Measurements from ENCODE around the gene CNST. TPM values are rescaled to one million over a fixed set of nuclear protein-coding genes. Genes with fewer than 3 reads are reported as not detected.
"Not testable (repeated sequence)": the region's sequence is repeated elsewhere in the genome, so short reads cannot be mapped to it uniquely, and the experiment has no call there.

CNST gene
- total RNA-seq, 2 donors from 2014 or later = 17.0 to 18.3 TPM

GRCh38 chr1:246608616-246609376 is 42.5 kb downstream of the CNST start:
- ATAC-seq = peak; percentile 91 to 97
- intact Hi-C loops (cut with DNase I) = no loop called here
- DNase-seq = peak; percentile 73

GRCh38 chr1:246609632-246610031 is 43.4 kb downstream of the CNST start:
- no peak for DNase-seq
- intact Hi-C loops (cut with DNase I) = no loop called here
- ATAC-seq = no peak

DNA sequence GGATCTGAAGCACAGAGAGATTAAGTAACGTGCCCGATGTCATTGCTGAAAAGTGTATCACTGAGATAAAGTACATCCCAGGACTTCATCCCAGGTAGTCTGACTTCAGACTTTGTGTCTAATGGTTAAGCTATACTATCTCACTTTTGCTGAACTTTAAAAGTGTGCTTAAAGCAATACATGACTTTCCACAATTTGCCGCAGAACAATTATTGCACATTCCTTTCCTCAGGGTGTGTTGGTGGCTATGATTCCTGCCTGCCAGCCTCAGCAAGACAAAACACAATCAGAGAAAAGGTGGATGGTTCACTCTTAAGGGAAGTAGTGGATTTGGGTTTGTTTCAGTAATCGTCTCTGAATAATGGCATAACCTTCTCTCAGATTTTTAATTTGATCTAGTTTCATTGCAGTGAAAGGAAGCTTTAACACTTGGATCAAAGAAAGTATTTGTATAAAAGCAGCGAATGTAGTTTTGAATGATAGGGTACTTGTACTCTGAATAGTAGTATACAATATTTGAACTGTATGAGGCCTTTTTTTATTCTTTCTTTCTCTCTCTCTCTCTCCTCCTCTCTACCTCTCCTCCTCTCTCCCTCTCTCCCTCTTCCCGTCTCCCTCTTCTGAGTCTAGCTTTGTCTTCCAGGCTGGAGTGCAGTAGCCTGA is 47.0 kb downstream of the CNST start:
- intact Hi-C loops (cut with DNase I) = no loop called here
- no peak for ATAC-seq

DNA sequence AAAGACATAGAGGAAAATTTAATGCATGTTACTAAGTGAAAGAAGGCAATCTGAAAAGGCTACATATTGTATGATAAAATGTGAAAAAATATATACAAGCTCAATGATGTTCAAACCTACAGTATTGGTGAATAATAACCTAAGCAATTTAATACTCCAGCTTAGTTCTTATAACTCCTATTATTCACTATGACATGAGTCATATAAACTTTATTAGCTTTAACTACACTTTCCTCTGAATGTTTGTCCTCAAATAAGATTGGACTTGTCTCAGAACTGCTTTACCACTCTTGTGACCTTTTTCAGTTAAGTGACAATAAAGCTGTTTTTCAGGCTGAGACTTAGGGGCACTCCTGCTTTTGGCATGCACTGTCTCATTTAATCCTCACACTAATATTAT is 50.9 kb downstream of the CNST start:
- DNase-seq (no peak), ATAC-seq (no peak)
- intact Hi-C loops (cut with DNase I) = no loop called here

More for the DNA sequence above, 47.0 kb downstream of the CNST start:
- no peak for DNase-seq

- DNase-seq (no peak), ATAC-seq (no peak)
- intact Hi-C loops (cut with DNase I) = no loop called here
These were observed 51.5 kb downstream of the CNST start for GRCh38 chr1:246617768-246618167.

DNA sequence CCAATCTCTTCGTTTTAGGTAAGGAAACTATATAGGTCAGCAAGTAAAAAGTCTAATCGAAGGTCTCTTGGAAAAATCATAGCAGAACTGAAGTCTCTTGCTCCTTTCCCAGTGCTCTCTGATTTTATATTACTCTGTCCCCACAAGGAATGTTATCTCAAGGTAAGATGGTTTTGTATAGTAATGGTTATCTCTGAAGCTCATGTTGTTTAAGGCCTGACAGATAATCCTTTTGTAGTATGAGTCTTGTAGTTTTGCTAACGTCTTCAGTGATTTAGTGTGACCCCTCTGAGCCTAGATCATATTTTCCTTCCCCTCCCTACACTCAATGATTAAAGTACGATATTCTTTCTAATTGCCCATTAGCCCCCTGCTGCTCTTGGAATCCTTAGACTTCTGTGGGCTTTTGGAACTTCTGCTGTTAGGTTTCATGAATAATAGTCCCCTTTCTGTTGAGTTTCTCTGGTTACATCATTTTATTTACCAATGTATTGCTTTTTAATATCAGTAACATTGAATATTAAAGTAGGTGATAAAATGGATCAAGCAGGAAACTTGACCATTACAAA is 52.1 kb downstream of the CNST start:
- intact Hi-C loops (cut with DNase I) = no loop called here

DNA sequence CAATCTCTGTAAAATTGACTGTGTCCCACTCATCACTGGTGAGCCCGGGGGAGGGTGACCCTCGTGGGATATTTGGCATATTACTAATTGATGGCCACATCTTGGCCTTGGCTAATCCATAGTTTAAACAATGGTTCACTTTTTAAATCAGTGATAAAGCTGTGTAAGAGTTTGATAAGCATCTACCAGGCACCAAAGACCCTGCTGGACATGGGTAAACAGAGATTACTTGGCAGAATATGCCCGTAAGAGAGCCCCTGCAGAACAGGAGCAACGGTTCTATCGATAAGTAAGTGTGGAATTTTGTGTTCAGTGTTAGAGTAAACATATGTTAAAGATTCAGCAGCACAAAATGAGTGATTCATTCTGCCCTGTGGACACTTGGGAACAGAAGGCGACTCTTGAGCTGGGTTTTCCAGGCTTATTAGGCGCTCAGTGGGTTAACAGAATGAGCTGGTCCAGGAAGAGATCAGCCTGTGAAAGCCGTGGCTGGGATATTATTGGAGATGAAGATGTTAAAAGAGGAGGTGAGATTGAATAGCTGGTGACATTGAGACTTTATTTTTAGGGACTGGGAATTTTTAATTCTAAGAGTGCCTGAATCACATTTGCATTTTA is 55.9 kb downstream of the CNST start:
- intact Hi-C loops (cut with DNase I) = no loop called here
- ATAC-seq = no peak
- no peak for DNase-seq

More for the DNA sequence above, 52.1 kb downstream of the CNST start:
- DNase-seq (no peak), ATAC-seq (no peak)

DNA sequence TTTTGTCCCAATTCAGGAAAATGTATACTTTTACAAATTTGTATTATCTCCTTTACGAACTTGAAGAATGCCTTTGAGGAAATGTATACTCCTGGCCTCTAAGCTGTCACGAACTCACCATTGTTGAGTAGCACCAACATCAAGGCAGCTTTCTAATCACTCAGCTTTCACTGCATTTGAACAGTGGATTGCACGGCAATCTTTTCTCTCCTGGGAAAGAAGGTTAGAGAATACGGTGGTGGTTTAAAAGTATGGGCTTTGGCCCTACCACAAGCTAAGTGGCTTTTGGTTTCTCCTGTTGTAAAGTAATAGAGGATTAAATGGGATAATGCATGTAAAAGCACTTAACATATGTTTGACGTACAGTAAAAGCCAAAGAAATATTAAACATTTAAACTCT is 57.8 kb downstream of the CNST start:
- ATAC-seq = no peak
- DNase-seq = no peak
- intact Hi-C loops (cut with DNase I) = no loop called here

- DNase-seq (no peak), ATAC-seq (peak in 1 of 2 donors; percentile 63)
- intact Hi-C loops (cut with DNase I) = no loop called here
These were observed 62.8 kb downstream of the CNST start for GRCh38 chr1:246629030-246629429.

- intact Hi-C loops (cut with DNase I) = no loop called here
- no peak for ATAC-seq
- DNase-seq = no peak
These were observed 63.7 kb downstream of the CNST start for GRCh38 chr1:246629976-246630375.

GRCh38 chr1:246631426-246631825 is 65.2 kb downstream of the CNST start:
- ATAC-seq = peak in 1 of 2 donors; percentile 34
- intact Hi-C loops (cut with DNase I) = no loop called here

DNA sequence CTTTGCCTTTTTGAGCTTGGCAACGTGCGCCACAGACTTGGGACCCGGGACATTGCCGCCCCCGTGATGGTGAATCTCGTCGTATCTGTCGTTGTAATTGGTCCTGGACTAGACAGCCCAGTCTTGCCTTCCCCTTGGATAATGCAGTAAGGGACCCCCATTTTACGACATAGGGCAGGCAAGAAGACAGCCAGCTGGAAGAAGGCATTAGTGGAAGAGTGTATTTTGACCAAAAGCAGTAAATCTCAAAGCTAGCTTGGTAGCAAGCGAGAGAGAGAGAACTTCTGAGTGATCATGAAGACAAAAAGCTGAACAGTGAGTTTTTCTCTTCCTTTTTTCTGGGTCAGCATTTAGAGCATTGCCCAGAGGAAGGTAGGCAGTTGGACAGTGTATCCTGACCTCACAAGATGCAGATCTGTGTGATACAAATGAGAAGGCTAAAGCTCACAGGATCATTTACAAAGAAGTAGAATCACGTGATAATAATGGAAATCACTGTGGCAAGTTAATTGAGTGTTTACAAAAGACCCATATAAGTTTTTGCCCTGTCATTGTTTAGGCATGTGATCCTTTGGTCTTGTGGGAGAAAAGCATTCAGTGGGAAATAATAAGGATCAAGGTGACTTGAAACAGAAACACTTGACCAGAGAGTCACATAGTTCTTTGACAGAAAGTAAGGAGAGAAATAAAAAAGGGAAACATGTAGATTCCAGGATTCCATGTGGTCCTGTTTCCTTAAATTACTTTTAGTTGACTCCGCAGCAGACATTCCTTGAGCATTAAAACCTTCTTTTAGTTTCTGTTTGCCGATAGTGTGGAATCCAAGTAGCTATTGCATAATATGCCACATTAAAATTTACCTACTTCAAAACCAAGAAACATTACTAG is 66.3 kb downstream of the CNST start:
- ATAC-seq = peak in 1 of 2 donors; percentile 38
- intact Hi-C loops (cut with DNase I) = no loop called here
- no peak for DNase-seq

More at GRCh38 chr1:246631426-246631825, 65.2 kb downstream of the CNST start:
- no peak for DNase-seq

GRCh38 chr1:246634659-246635058 is 68.4 kb downstream of the CNST start:
- ATAC-seq; intact Hi-C loops (cut with DNase I); DNase-seq: not testable (repeated sequence)

GRCh38 chr1:246638941-246639655 is 72.8 kb downstream of the CNST start:
- ATAC-seq (no peak), DNase-seq (no peak)
- intact Hi-C loops (cut with DNase I) = no loop called here

DNA sequence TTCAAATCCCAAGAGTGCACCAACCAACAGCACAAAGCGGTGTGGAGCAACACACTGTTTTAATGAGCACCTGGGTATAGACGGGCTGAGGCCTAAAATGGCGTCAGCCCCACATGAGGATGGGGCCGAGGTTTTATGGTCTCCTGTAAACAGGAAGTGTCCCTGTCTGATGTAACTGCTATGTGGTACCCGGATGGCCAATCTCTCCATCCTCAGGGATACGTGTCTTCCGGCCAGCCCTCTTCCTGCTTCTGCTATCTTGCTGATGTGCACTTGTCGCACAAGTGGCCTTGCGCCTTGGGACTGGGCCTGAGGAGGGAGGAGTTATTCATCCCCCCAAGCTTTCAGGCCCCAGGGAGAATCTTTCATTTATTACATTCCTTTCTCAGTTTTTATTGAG is 73.5 kb downstream of the CNST start:
- intact Hi-C loops (cut with DNase I) = no loop called here
- ATAC-seq (peak in 1 of 2 donors; percentile 22), DNase-seq (no peak)

DNA sequence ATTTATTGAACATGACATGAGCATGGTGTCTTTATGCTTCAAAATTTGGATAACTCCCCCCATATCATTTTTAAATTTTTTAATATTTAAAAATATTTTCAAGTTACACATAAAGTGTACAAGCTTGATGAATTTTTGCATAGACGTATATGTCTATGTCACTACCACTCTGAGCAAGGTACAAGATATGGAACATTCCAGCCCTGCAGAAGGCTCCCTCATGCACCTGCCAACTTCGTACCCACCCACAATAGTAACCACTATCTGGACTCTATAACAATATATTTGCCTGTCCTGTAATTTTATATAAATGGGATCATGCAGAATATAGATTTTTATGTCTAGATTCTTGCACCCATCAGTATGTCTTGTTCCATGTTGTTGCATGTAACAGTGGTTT is 74.5 kb downstream of the CNST start:
- no peak for ATAC-seq
- no peak for DNase-seq
- intact Hi-C loops (cut with DNase I) = no loop called here

GRCh38 chr1:246641394-246641793 is 75.1 kb downstream of the CNST start:
- ATAC-seq (no peak), DNase-seq (no peak)

DNA sequence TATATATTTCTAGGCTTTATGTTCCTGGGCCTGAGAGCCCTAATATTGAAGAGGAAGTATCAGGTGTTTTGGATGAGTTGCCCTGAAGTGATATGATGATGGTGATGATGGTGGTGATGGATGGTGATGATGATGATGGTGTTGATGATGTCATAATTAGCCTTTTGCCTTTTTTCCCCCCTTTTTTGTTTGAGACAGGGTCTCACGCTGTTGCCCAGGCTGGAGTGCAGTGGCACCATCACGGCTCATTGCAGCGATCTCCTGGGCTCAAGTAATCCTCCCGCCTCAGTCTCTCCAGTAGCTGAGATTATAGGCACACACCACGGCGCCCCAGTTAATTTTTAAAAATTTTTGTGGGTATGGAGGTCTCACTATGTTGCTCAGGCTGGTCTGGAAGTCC is 76.5 kb downstream of the CNST start:
- no peak for ATAC-seq
- intact Hi-C loops (cut with DNase I) = no loop called here

More at GRCh38 chr1:246641394-246641793, 75.1 kb downstream of the CNST start:
- intact Hi-C loops (cut with DNase I) = no loop called here

More for the DNA sequence above, 76.5 kb downstream of the CNST start:
- DNase-seq = no peak
